Gastroesophageal sphincter (tissue), 4 donors: ENCODE data around the gene COA8. TPM values are rescaled to one million over a fixed set of nuclear protein-coding genes. Genes with fewer than 3 reads are reported as not detected.

ENCODE experiments used
- ATAC-seq: fragments of 150-250 bp; one replicate; pipeline ENCODE4 v1.9.1; 2016; ENCODE audit warnings: mild to moderate bottlenecking, moderate library complexity
- H3K27ac ChIP-seq, 4 donors: fragments of 200-600 bp; sonication (generic) in 3 of 4; 1 replicate in 3 of 4; 2 replicates in 1 of 4; pipeline ENCODE4 v1.5.1; 2016 to 2019
- H3K27me3 ChIP-seq: fragments of 200-600 bp; sonication (generic); one replicate; pipeline ENCODE4 v1.5.1; 2019
- H3K36me3 ChIP-seq, 2 donors: fragments of 200-600 bp; sonication (generic); one replicate each; pipeline ENCODE4 v1.5.1; 2019; ENCODE audit warnings: control low read depth in 1 of 2
- H3K4me1 ChIP-seq, 3 donors: fragments of 200-600 bp; sonication (generic); 1 replicate in 2 of 3; 2 replicates in 1 of 3; pipeline ENCODE4 v1.5.1; 2016 to 2019; ENCODE audit warnings: control low read depth in 2 of 3
- H3K4me3 ChIP-seq, 2 donors: fragments of 200-600 bp; sonication (generic); one replicate each; pipeline ENCODE4 v1.5.1; 2019; ENCODE audit warnings: mild to moderate bottlenecking in 1 of 2, moderate library complexity in 1 of 2
- H3K9me3 ChIP-seq, 3 donors: fragments of 200-600 bp; sonication (generic); one replicate each; pipeline ENCODE4 v1.5.1; 2017 to 2019; ENCODE audit warnings: control low read depth in 2 of 3
- EP300 ChIP-seq: sonication (generic); formaldehyde crosslinking; IDR thresholded peaks from one replicate; pipeline ENCODE4 v1.6.1; 2017; ENCODE audit warnings: antibody characterized with exemption, mild to moderate bottlenecking
- POLR2A ChIP-seq, 2 donors: fragments of 450-650 bp; IDR thresholded peaks; one replicate each; pipeline ENCODE4 v1.6.1; 2017; ENCODE audit warnings: antibody characterized with exemption in 2 of 2, mild to moderate bottlenecking in 2 of 2, moderate library complexity in 1 of 2
- POLR2AphosphoS5 ChIP-seq: sonication (generic); formaldehyde crosslinking; IDR thresholded peaks from one replicate; pipeline ENCODE4 v1.6.1; 2017; ENCODE audit warnings: antibody characterized with exemption
- WGBS, 2 donors: methylation state at CpG; one replicate each; pipeline ENCODE4 v1.1.5; 2018; ENCODE audit warnings: low coverage in 1 of 2; 5-methylcytosine and 5-hydroxymethylcytosine counted together
- total RNA-seq, 4 donors: library from RNA; depleted of rRNA; stranded (reverse); fragments of >200 nt; gene quantifications; one replicate each; pipeline ENCODE4 v1.1.0, GENCODE V29; 2016
- TF ChIP-seq, protein P1 (sequence below), 4 experiments: fragments of 200-600 bp in 2 of 4; fragments of 450-650 bp in 2 of 4; sonication (generic) in 1 of 4; IDR thresholded peaks; one replicate each; pipeline ENCODE4 v1.5.1; 2017 to 2019; ENCODE audit warnings: antibody characterized with exemption in 4 of 4, mild to moderate bottlenecking in 2 of 4, moderate library complexity in 2 of 4

The COA8 gene
- total RNA-seq, 4 donors from 2014 or later = 25.8 to 41.4 (median 28.4) TPM

DNA sequence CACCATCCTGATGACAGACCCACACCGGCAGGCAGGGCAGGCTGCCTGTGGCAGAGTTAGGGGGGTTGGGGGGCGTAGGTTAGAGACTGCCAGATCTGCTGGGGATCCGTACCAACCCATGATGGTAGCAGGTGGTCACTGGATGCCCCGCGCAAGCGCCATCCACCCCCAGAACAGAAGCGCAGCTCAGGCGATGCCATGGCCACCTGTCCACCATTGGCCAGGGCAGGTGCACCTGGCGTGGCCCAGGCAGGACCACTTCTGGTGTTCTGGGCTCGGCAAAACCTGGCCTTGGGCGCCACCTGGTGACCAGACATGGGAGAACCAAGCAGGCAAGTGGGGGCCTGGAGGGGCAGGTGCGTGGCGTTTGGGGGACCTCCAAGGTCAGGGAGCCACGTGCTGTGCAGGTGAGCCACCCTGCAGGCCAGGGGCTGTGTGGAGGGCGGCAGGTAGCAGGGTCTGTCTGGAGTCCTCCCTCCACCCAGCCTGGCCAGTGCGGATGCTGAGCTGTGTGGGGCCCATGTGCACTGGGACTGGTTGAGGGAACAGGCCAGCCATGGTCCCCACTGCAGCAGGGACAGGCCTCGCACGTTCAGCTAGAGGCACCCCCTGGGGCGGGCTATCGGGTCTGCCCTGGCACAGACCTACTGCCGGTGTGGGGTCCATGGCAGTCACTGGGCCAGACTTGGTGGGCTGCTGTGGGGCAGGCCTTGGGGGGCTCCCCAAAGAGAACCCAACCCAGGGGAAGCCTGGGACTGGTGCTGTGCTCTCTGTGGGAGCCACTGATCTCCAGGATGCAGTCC is 15.9 kb upstream of the COA8 start:
- WGBS, 2 donors = 16% methylated on average over 8 of the region's 21 CpGs; no CpG with 5 or more reads in 1 of the 2 donors
- Histone ChIP-seq H3K9me3 (no peaks in the 10 kb centered on the region), H3K36me3 (no peaks in the 10 kb centered on the region), H3K27me3 (no peaks in the 10 kb centered on the region), H3K4me3 (no peak overlapping the region), H3K27ac (peak overlapping the region in 3 of 4 donors; percentile 91 to 96 (median 92)), H3K4me1 (peaks cover 21 to 100% (median 71%) of the 10 kb centered on the region in 3 donors)
- ATAC-seq = no peak
- TF ChIP-seq EP300 = no peak
- no peak for TF ChIP-seq POLR2AphosphoS5
- TF ChIP-seq, protein P1, sequence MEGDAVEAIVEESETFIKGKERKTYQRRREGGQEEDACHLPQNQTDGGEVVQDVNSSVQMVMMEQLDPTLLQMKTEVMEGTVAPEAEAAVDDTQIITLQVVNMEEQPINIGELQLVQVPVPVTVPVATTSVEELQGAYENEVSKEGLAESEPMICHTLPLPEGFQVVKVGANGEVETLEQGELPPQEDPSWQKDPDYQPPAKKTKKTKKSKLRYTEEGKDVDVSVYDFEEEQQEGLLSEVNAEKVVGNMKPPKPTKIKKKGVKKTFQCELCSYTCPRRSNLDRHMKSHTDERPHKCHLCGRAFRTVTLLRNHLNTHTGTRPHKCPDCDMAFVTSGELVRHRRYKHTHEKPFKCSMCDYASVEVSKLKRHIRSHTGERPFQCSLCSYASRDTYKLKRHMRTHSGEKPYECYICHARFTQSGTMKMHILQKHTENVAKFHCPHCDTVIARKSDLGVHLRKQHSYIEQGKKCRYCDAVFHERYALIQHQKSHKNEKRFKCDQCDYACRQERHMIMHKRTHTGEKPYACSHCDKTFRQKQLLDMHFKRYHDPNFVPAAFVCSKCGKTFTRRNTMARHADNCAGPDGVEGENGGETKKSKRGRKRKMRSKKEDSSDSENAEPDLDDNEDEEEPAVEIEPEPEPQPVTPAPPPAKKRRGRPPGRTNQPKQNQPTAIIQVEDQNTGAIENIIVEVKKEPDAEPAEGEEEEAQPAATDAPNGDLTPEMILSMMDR (IDR thresholded peaks at IDR 0.05) = peak in 3 of 4 experiments; percentile 87 to 95 (median 88)
- no peak for TF ChIP-seq POLR2A (IDR thresholded peaks at IDR 0.05)

DNA sequence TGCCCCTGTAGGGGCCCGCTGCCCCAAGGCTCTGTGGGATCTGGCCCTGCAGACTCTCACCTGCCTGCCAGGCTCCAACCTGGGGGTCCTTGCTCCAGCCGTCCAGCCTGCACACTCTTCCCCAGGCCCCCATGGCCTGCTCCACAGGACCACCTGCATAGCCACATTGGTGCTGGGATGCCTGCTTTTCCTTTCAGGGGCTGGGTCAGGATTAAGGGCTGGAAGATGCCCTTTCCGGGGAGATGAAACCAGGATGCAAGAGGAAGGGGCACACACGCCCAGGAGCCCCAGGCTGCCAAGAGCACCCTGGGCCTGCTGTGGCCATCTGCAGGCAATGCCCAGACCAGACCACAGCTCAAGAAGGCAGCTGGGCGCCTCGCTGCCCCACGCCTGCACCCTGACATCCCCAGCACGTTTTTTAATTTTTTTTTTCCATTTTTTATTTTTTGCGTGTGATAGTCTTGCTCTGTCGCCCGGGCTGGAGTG is 15.3 kb upstream of the COA8 start:
- 73 to 80% methylated on average over 1 to 7 of the region's 11 CpGs for WGBS, 2 donors
- Histone ChIP-seq H3K4me3 (no peak overlapping the region), H3K36me3 (no peaks in the 10 kb centered on the region), H3K4me1 (peaks cover 17 to 100% (median 71%) of the 10 kb centered on the region in 3 donors), H3K9me3 (no peaks in the 10 kb centered on the region), H3K27ac (peak overlapping the region in 3 of 4 donors; percentile 91 to 96 (median 92)), H3K27me3 (no peaks in the 10 kb centered on the region)
- no peak for ATAC-seq
- TF ChIP-seq POLR2A (IDR thresholded peaks at IDR 0.05) (no peak), POLR2AphosphoS5 (no peak), EP300 (no peak)
- TF ChIP-seq, protein P1 (IDR thresholded peaks at IDR 0.05) = no peak

DNA sequence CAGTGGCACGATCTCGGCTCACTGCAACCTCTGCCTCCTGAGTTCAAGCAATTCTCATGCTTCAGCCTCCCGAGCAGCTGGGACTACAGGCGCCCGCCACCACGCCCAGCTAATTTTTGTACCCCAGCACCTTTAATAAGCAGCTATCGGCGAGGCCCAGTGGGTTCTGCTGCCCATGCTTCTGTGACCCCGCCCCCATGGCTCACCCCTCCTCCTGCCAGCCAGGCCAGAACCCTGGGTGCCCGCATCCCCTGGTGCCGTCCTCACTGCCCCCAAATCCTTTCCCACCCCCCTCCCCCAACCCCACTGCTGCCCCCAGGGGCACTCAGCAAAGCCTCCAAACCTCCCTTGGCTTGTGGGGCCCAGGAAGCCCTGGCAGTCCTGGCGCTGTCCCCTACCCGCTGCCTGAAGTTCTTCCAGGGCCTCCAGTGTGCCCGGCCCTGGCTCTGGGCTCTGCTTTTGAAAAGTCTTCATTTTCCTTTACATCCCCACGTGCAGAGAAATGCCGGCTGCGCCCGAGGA is 14.8 kb upstream of the COA8 start:
- peak overlapping the region in 3 of 4 donors; percentile 92 to 99 (median 96) for H3K27ac ChIP-seq

DNA sequence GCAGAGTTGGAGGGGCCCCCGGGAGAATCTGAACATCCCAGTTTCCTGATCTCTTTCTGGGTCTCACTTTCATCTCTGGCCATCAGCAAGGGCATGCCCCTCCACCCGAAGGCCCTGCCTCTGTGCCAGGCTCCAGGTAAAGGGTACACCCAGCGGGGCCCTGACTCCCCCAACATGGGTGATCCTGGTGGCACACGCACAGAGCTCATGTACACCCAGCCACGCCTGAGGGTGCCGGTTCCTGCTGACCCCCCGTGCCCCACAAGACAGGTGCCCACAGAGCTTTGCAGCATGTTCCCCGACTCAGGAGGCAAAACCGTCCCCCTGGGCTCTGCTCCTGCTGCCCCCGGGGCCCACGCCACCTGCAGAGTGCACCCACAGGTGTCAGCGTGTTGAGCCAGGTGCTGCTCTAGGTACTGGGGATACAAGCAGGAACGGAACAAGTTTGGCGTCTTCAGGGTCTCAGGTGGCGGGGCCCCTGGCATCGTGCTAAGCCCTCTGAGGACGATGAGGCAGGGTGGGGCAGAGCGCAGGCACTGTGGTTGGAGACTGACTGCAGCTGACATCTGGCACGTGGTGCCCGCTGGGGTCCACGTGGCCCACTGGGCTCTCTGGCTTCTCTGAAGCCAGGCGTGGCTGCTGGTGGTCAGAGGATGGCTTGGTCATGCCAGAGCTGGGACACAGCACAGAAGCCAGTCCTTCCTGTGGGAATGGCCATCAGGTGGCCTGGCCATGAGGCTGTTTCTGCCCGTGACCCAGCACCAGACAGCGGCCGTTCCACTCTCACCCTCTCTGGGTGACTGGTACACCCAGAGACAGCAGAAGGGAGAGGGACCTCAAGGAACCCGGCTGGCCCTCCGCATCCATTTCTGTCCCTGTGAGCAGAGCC is 14.1 kb upstream of the COA8 start:
- no peak for ATAC-seq
- TF ChIP-seq EP300 = no peak
- no peak for TF ChIP-seq POLR2A (IDR thresholded peaks at IDR 0.05)
- TF ChIP-seq, protein P1 (IDR thresholded peaks at IDR 0.05) = no peak
- no peak for TF ChIP-seq POLR2AphosphoS5
- H3K4me3 ChIP-seq = no peak overlapping the region
- no peaks in the 10 kb centered on the region for H3K27me3 ChIP-seq
- H3K4me1 ChIP-seq = peaks cover 8 to 99% (median 69%) of the 10 kb centered on the region in 3 donors
- H3K27ac ChIP-seq = peak overlapping the region; percentile 92 to 99 (median 97)
- no peaks in the 10 kb centered on the region for H3K36me3 ChIP-seq
- WGBS, 2 donors = 80 to 100% methylated on average over 1 to 11 of the region's 27 CpGs
- H3K9me3 ChIP-seq = no peaks in the 10 kb centered on the region

More for the DNA sequence above, 14.8 kb upstream of the COA8 start:
- H3K4me3 ChIP-seq = no peak overlapping the region
- TF ChIP-seq POLR2AphosphoS5 (no peak), POLR2A (IDR thresholded peaks at IDR 0.05) (no peak), EP300 (no peak)
- TF ChIP-seq, protein P1 (IDR thresholded peaks at IDR 0.05) = no peak
- 75 to 89% methylated on average over 4 to 9 of the region's 18 CpGs for WGBS, 2 donors
- H3K36me3 ChIP-seq = no peaks in the 10 kb centered on the region
- peaks cover 15 to 100% (median 70%) of the 10 kb centered on the region in 3 donors for H3K4me1 ChIP-seq
- no peaks in the 10 kb centered on the region for H3K27me3 ChIP-seq
- ATAC-seq = no peak
- no peaks in the 10 kb centered on the region for H3K9me3 ChIP-seq
